HEK293 (cell line): ENCODE measurements around the gene MYH14.

Source experiments
- CTCF ChIA-PET: fragments of 350-600 bp; formaldehyde crosslinking; extraction: SDS; loops from one replicate; lab custom pipeline; 2021; ENCODE audit warnings: antibody characterized with exemption; lab: Yijun Ruan, JAX
- POLR2A ChIA-PET: fragments of 300-600 bp; formaldehyde crosslinking; extraction: SDS; loops from one replicate; lab custom pipeline; 2020; ENCODE audit warnings: antibody characterized with exemption, inconsistent platforms; lab: Yijun Ruan, JAX
- H3K27ac ChIP-seq: fragments of 200-500 bp; sonication (Bioruptor generic); 2 replicates; pipeline ENCODE4 v1.5.1; 2014; ENCODE audit warnings: low read depth, low read length, control low read depth, inconsistent platforms; ENCODE audit errors: extremely low read depth
- H3K36me3 ChIP-seq, 2 experiments: fragments of 200-500 bp in 1 of 2; sonication (Bioruptor generic) in 1 of 2; 1 replicate in 1 of 2; 2 replicates in 1 of 2; pipeline ENCODE4 v1.5.1; 2014 to 2017; ENCODE audit warnings: inconsistent platforms in 2 of 2, low read length in 2 of 2; ENCODE audit not compliant: control insufficient read depth in 2 of 2, insufficient read depth in 1 of 2
- H3K4me1 ChIP-seq: fragments of 200-500 bp; sonication (Bioruptor generic); 2 replicates; pipeline ENCODE4 v1.5.1; 2014; ENCODE audit warnings: mild to moderate bottlenecking, low read length, inconsistent platforms; ENCODE audit not compliant: control insufficient read depth, insufficient read depth
- H3K4me3 ChIP-seq: 2 replicates; pipeline ENCODE4 v1.5.1; 2011; ENCODE audit warnings: low read depth, mild to moderate bottlenecking, control low read depth, low read length, moderate library complexity
- H3K9me3 ChIP-seq: fragments of 200-500 bp; sonication (Bioruptor generic); 2 replicates; pipeline ENCODE4 v1.5.1; 2014; ENCODE audit warnings: low read depth, low read length, inconsistent platforms; ENCODE audit not compliant: control insufficient read depth, insufficient read depth
- CTCF ChIP-seq: fragments of 450-650 bp; formaldehyde crosslinking; IDR thresholded peaks from 2 replicates; pipeline ENCODE4 v1.5.1; 2016; ENCODE audit warnings: missing biosample characterization, missing genetic modification characterization
- ELK4 ChIP-seq: IDR thresholded peaks from 2 replicates; pipeline ENCODE4 v1.6.1; 2011; ENCODE audit warnings: mild to moderate bottlenecking, low read depth, low read length, borderline replicate concordance
- KLF8 ChIP-seq: fragments of 450-650 bp; formaldehyde crosslinking; IDR thresholded peaks from 2 replicates; pipeline ENCODE4 v1.5.1; 2016; ENCODE audit warnings: missing biosample characterization, missing genetic modification characterization
- PRDM10 ChIP-seq: fragments of 450-650 bp; formaldehyde crosslinking; IDR thresholded peaks from 2 replicates; pipeline ENCODE4 v1.5.1; 2016; ENCODE audit warnings: missing biosample characterization, missing genetic modification characterization
- RBAK ChIP-seq: fragments of 450-650 bp; formaldehyde crosslinking; IDR thresholded peaks from 2 replicates; pipeline ENCODE4 v1.5.1; 2016; ENCODE audit warnings: missing biosample characterization, missing genetic modification characterization
- SP7 ChIP-seq: fragments of 450-650 bp; formaldehyde crosslinking; IDR thresholded peaks from 2 replicates; pipeline ENCODE4 v1.5.1; 2016; ENCODE audit warnings: missing biosample characterization, missing genetic modification characterization
- TCF7L2 ChIP-seq: IDR thresholded peaks from 2 replicates; pipeline ENCODE4 v1.6.1; 2011; ENCODE audit warnings: low read depth, mild to moderate bottlenecking, inconsistent platforms, low read length, moderate library complexity, borderline replicate concordance
- ZBTB17 ChIP-seq: fragments of 450-650 bp; formaldehyde crosslinking; IDR thresholded peaks from 2 replicates; pipeline ENCODE4 v1.5.1; 2016; ENCODE audit warnings: missing biosample characterization, missing genetic modification characterization
- ZBTB26 ChIP-seq: fragments of 450-650 bp; formaldehyde crosslinking; optimal IDR thresholded peaks from 2 replicates; pipeline ENCODE3; 2016; ENCODE audit warnings: missing biosample characterization, mild to moderate bottlenecking, missing genetic modification characterization
- ZBTB44 ChIP-seq: fragments of 450-650 bp; IDR thresholded peaks from 2 replicates; pipeline ENCODE4 v1.5.1; 2018; ENCODE audit warnings: missing biosample characterization, mild to moderate bottlenecking, missing genetic modification characterization
- ZNF155 ChIP-seq: fragments of 450-650 bp; formaldehyde crosslinking; IDR thresholded peaks from 2 replicates; pipeline ENCODE4 v1.5.1; 2016; ENCODE audit warnings: missing biosample characterization, missing genetic modification characterization
- ZNF2 ChIP-seq: fragments of 450-650 bp; formaldehyde crosslinking; IDR thresholded peaks from 2 replicates; pipeline ENCODE4 v1.5.1; 2016; ENCODE audit warnings: missing biosample characterization, missing genetic modification characterization
- ZNF324 ChIP-seq: fragments of 450-650 bp; formaldehyde crosslinking; IDR thresholded peaks from 2 replicates; pipeline ENCODE4 v1.5.1; 2016; ENCODE audit warnings: missing biosample characterization, missing genetic modification characterization
- ZNF404 ChIP-seq: fragments of 450-650 bp; formaldehyde crosslinking; IDR thresholded peaks from 2 replicates; pipeline ENCODE4 v1.5.1; 2017; ENCODE audit warnings: missing biosample characterization, missing genetic modification characterization
- ZNF510 ChIP-seq: fragments of 450-650 bp; formaldehyde crosslinking; IDR thresholded peaks from 2 replicates; pipeline ENCODE4 v1.5.1; 2018; ENCODE audit warnings: mild to moderate bottlenecking, missing genetic modification characterization, missing biosample characterization; ENCODE audit not compliant: insufficient replicate concordance
- ZNF555 ChIP-seq: fragments of 450-650 bp; formaldehyde crosslinking; conservative IDR thresholded peaks from 2 replicates; pipeline ENCODE4 v1.5.1; 2017; ENCODE audit warnings: missing biosample characterization, mild to moderate bottlenecking, missing genetic modification characterization, inconsistent platforms
- ZNF560 ChIP-seq: fragments of 450-650 bp; formaldehyde crosslinking; IDR thresholded peaks from 2 replicates; pipeline ENCODE4 v1.5.1; 2017; ENCODE audit warnings: missing biosample characterization, missing genetic modification characterization, borderline replicate concordance
- ZNF571 ChIP-seq: fragments of 450-650 bp; formaldehyde crosslinking; IDR thresholded peaks from 2 replicates; pipeline ENCODE4 v1.5.0; 2017; ENCODE audit warnings: missing biosample characterization, missing genetic modification characterization
- ZNF585B ChIP-seq: fragments of 450-650 bp; formaldehyde crosslinking; IDR thresholded peaks from 2 replicates; pipeline ENCODE4 v1.5.1; 2016; ENCODE audit warnings: missing biosample characterization, missing genetic modification characterization
- ZNF624 ChIP-seq: fragments of 450-650 bp; formaldehyde crosslinking; IDR thresholded peaks from 2 replicates; pipeline ENCODE4 v1.5.1; 2017; ENCODE audit warnings: missing biosample characterization, missing genetic modification characterization
- ZNF837 ChIP-seq: fragments of 450-650 bp; formaldehyde crosslinking; IDR thresholded peaks from 2 replicates; pipeline ENCODE4 v1.5.1; 2016; ENCODE audit warnings: missing biosample characterization, missing genetic modification characterization
- ZXDB ChIP-seq: fragments of 450-650 bp; formaldehyde crosslinking; IDR thresholded peaks from 2 replicates; pipeline ENCODE4 v1.5.1; 2016; ENCODE audit warnings: missing biosample characterization, missing genetic modification characterization

Gene MYH14

GRCh38 chr19:50357178-50358100 is 154.0 kb downstream of the MYH14 start (continued):
- TF ChIP-seq TCF7L2 (no peak), ZNF555 (no peak)

GRCh38 chr19:50358483-50359327 is 155.3 kb downstream of the MYH14 start:
- no peaks in the 10 kb centered on the region for H3K4me1 ChIP-seq
- TF ChIP-seq ZNF837 (tag by site-specific recombination) (no peak), ZNF571 (tag by site-specific recombination) (no peak), RBAK (no peak), ZXDB (tag by site-specific recombination) (no peak), ELK4 (no peak), ZNF324 (tag by site-specific recombination) (no peak), ZNF404 (tag by site-specific recombination) (no peak), ZNF2 (no peak), ZNF585B (no peak), ZNF624 (tag by site-specific recombination) (no peak)
- TF ChIP-seq, all 188 proteins: peak for 0
- Histone ChIP-seq H3K36me3 (peaks cover 0 to 5% of the 10 kb centered on the region in 2 experiments; a peak in 1 of 3 replicates), H3K27ac (no peak overlapping the region), H3K9me3 (no peaks in the 10 kb centered on the region), H3K4me3 (no peak overlapping the region)
- POLR2A ChIA-PET = no interaction called here
- CTCF ChIA-PET = interaction anchor here (0.6 to 2.4 kb wide), 8 partner anchors 9 to 915 kb away, joined by 3 to 40 read pairs (median 8); no protein-coding TSS in a partner anchor

GRCh38 chr19:50359328-50359818 is 156.0 kb downstream of the MYH14 start:
- H3K27ac ChIP-seq = no peak overlapping the region
- peaks cover 0 to 5% of the 10 kb centered on the region in 2 experiments; a peak in 1 of 3 replicates for H3K36me3 ChIP-seq
- H3K9me3 ChIP-seq = no peaks in the 10 kb centered on the region
- CTCF ChIA-PET = interaction anchor here (0.5 to 1.8 kb wide), 4 partner anchors 9 to 178 kb away, joined by 3 to 5 read pairs (median 4); no protein-coding TSS in a partner anchor
- H3K4me1 ChIP-seq = no peaks in the 10 kb centered on the region
- POLR2A ChIA-PET = no interaction called here
- no peak overlapping the region for H3K4me3 ChIP-seq
- TF ChIP-seq ZNF155 (tag by site-specific recombination) (no peak), ZNF560 (tag by site-specific recombination) (no peak), ZBTB44 (tag by site-specific recombination) (no peak), ZBTB17 (tag by site-specific recombination) (no peak), ZNF510 (no peak), ZBTB26 (no peak), PRDM10 (no peak), SP7 (tag by site-specific recombination) (no peak), CTCF (tag by site-specific recombination) (no peak), KLF8 (tag by site-specific recombination) (no peak)
